AG04449 (cell line): ENCODE results near the gene FAAP100.

Source experiments
- CTCF ChIA-PET: fragments of 350-600 bp; formaldehyde crosslinking; extraction: SDS; loops from one replicate; lab custom pipeline; 2021; ENCODE audit warnings: antibody characterized with exemption; lab: Yijun Ruan, JAX
- POLR2A ChIA-PET: fragments of 400-600, 350-600 bp; formaldehyde crosslinking; extraction: SDS; loops from one replicate; lab custom pipeline; 2020; ENCODE audit warnings: antibody characterized with exemption, inconsistent platforms; lab: Yijun Ruan, JAX
- DNase-seq: peaks from one replicate; pipeline ENCODE4 v3.0.0-alpha.2; 2010; ENCODE audit warnings: low read depth, low spot score
- H3K4me3 ChIP-seq: 2 replicates; pipeline ENCODE4 v1.5.1; 2011; ENCODE audit warnings: low read depth, mild to moderate bottlenecking, control low read depth, low read length
- CTCF ChIP-seq: IDR thresholded peaks from one replicate; pipeline ENCODE4 v1.5.1; 2011; ENCODE audit warnings: mild to moderate bottlenecking, moderate library complexity, low read length, control low read depth, inconsistent platforms; ENCODE audit not compliant: insufficient read depth; ENCODE audit errors: missing control alignments

FAAP100 gene

DNA sequence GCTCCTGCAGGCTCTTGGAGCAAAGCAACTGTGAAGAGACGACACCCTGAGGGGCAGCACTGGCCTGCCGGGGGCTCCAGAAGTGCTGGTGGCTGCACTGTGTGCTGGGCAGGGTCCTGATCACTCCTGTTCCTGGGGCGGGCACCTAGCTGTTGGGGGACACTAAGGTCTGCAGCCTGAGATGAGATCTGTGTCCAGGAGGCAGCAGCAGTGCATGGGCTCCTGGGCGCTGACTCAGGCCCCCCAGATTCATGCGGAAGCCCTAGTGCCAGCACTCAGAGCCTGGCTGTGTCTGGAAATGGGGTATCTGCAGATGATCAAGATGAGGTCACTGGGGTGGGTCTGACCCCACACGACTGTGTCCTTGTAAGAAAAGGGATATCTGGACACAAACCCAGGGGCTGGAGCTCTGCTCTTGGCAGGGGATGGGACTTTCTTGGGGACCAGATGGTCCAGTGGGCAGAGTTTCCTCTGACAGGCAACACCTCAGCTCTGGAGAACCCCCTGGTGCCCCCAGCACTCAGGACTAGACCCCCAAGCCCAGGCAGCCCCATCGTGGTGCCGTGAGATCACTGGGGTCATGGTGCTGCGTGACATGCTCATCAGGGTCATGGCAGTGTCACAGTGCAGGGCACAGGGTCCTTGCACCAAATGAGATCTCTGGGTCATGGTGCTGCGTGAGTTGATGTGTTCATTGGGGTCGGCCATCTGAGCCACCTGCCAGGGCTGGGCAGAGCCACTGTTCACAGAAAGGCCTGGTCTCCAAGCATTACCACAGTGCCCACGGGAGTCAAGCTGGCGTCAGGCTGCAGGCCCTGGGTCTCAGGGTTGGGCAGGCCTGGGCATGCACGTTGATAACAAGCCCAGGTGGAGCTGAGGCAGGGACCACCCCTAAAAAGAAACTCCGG, 9.5 kb downstream of the FAAP100 start:
- DNase-seq = no peak
- ChIA-PET CTCF (interaction anchor here (6.2 kb wide), 1 partner anchor 59 kb away, joined by 37 read pairs; no protein-coding TSS in a partner anchor), POLR2A (interaction anchor here (1.0 kb wide), 1 partner anchor 25 kb away, joined by 3 read pairs; no protein-coding TSS in a partner anchor)
- no peak overlapping the region for H3K4me3 ChIP-seq
- no peak for TF ChIP-seq CTCF

DNA sequence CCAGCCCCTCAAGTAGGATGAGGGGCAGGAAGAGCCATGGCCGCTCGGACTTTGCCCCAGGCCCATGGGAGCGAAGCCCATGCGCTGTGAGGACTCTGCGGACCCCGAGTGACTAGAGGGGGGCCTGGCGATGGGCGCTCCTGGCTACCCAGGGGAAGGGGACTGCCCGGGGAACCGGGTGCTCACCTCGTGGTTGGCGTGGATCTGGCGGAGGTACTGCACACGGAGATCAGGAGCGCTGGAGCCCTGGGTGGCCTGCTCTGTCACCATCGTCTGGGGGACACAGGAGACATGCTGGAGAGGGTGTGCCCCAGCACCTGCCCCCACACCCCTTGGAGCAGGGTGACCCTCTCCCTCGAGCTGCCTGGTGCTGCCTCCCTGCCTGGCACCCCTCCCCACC, 11.0 kb downstream of the FAAP100 start:
- ChIA-PET CTCF (interaction anchor here (0.9 kb wide), 1 partner anchor 59 kb away, joined by 3 read pairs; no protein-coding TSS in a partner anchor), POLR2A (no interaction called here)
- no peak for DNase-seq
- no peak overlapping the region for H3K4me3 ChIP-seq
- TF ChIP-seq CTCF = no peak

- TF ChIP-seq CTCF = no peak
- no peak overlapping the region for H3K4me3 ChIP-seq
- ChIA-PET CTCF (interaction anchor here (0.9 kb wide), 1 partner anchor 60 kb away, joined by 3 read pairs; no protein-coding TSS in a partner anchor), POLR2A (interaction anchor here (1.4 kb wide), 1 partner anchor 9 kb away, joined by 3 read pairs; no protein-coding TSS in a partner anchor)
- DNase-seq = no peak
Observed at GRCh38 chr17:81540676-81541027, 11.5 kb downstream of the FAAP100 start.

- CTCF ChIA-PET = interaction anchor here (0.9 to 3.0 kb wide), 2 partner anchors 60 to 61 kb away, joined by 3 to 13 read pairs; no protein-coding TSS in a partner anchor
- no peak for DNase-seq
- TF ChIP-seq CTCF = no peak
- no peak overlapping the region for H3K4me3 ChIP-seq
- POLR2A ChIA-PET = interaction anchor here (1.4 kb wide), 1 partner anchor 9 kb away, joined by 3 read pairs; no protein-coding TSS in a partner anchor
Observed at GRCh38 chr17:81539961-81540675, 12.0 kb downstream of the FAAP100 start.

GRCh38 chr17:81539571-81539900, 12.6 kb downstream of the FAAP100 start:
- POLR2A ChIA-PET = interaction anchor here (1.2 to 1.5 kb wide), 3 partner anchors 8 to 21 kb away, joined by 3 to 6 read pairs (median 3); no protein-coding TSS in a partner anchor
- DNase-seq = no peak
- H3K4me3 ChIP-seq = no peak overlapping the region
- CTCF ChIA-PET = interaction anchor here (3.0 kb wide), 1 partner anchor 61 kb away, joined by 13 read pairs; no protein-coding TSS in a partner anchor
- TF ChIP-seq CTCF = no peak
